GM21526 (cell line): ENCODE measurements around the gene PHKB.
A peak's percentile ranks its signal among the peaks of the same experiment; 100 is the strongest.
"Not testable (repeated sequence)": the region's sequence is repeated elsewhere in the genome, so short reads cannot be mapped to it uniquely, and the experiment has no call there.

Experiments
- ATAC-seq: cut with Tn5 transposase; IDR thresholded peaks from one replicate; pipeline ENCODE4 v1.9.1; 2021; ENCODE audit warnings: moderate library complexity; ENCODE audit not compliant: unreplicated experiment, low FRiP score

The PHKB gene

GRCh38 chr16:47657977-47658376 lies 196.8 kb downstream of the PHKB start:
- no peak for ATAC-seq

GRCh38 chr16:47660540-47660939 lies 199.4 kb downstream of the PHKB start:
- ATAC-seq: no peak

- ATAC-seq: no peak
Observed at GRCh38 chr16:47664653-47665325, 203.7 kb downstream of the PHKB start.

GRCh38 chr16:47666434-47666833 lies 205.3 kb downstream of the PHKB start:
- no peak for ATAC-seq

- ATAC-seq: no peak
Observed at GRCh38 chr16:47667956-47668355, 206.8 kb downstream of the PHKB start.

GRCh38 chr16:47672475-47672874 lies 211.3 kb downstream of the PHKB start:
- ATAC-seq: no peak

GRCh38 chr16:47676635-47677177 lies 215.6 kb downstream of the PHKB start:
- ATAC-seq: no peak

GRCh38 chr16:47681571-47681970 lies 220.4 kb downstream of the PHKB start:
- not testable (repeated sequence) for ATAC-seq

GRCh38 chr16:47687694-47688093 lies 226.6 kb downstream of the PHKB start:
- no peak for ATAC-seq

GRCh38 chr16:47693226-47693625 lies 232.1 kb downstream of the PHKB start:
- ATAC-seq: no peak

- no peak for ATAC-seq
Observed at GRCh38 chr16:47694543-47694942, 233.4 kb downstream of the PHKB start.

GRCh38 chr16:47695756-47696155 lies 234.6 kb downstream of the PHKB start:
- no peak for ATAC-seq

GRCh38 chr16:47697826-47698225 lies 236.7 kb downstream of the PHKB start:
- no peak for ATAC-seq

GRCh38 chr16:47699106-47699505 lies 238.0 kb downstream of the PHKB start:
- ATAC-seq: no peak

- no peak for ATAC-seq
Observed at GRCh38 chr16:47700857-47701587, 239.9 kb downstream of the PHKB start.

GRCh38 chr16:47705266-47705665 lies 244.1 kb downstream of the PHKB start:
- ATAC-seq: no peak

- ATAC-seq: no peak
Observed at GRCh38 chr16:47711809-47712208, 250.7 kb downstream of the PHKB start.

- no peak for ATAC-seq
Observed at GRCh38 chr16:47712276-47713224, 251.4 kb downstream of the PHKB start.

- peak; percentile 73 for ATAC-seq
Observed at GRCh38 chr16:47713225-47713595, 252.1 kb downstream of the PHKB start.

- no peak for ATAC-seq
Observed at GRCh38 chr16:47715442-47716083, 254.4 kb downstream of the PHKB start.
